Measurements from ENCODE around the gene IL24.
A peak's percentile ranks its signal among the peaks of the same experiment; 100 is the strongest.
"Not testable (repeated sequence)": the region's sequence is repeated elsewhere in the genome, so short reads cannot be mapped to it uniquely, and the experiment has no call there.

IL24 gene

DNA sequence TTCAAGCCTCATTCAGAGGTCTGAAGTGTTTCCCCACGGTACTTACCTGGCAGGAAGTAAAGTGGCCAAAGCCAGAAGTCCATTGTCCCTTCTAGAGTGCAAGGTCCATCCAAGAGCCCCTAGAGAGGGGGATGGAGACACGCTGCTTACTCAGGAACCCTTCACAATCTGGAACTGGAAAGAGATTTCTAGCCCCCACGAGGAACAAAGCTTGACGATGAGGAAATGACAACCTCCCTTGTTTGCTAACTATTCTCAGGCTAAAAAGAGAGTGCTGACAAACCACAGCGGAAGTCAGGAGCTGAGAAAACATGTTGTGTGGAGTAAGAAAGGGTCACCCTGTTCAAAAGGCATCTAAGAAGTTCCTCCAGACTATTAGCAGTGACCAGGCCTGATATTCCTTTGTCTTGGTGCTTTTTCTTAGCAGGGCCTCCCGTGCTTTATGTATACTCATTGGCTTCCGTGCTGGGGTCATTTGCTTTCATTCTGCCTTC is 24.6 kb downstream of the IL24 start, which contains the start of gene FCMR:
TSS of gene FCMR (minus strand) at position 170 of the 494 bp plus-strand sequence. CDS start at position 83, 87 bp downstream.
- peak; percentile 42 for DNase-seq (ENCODE audit: low spot score)
- in situ Hi-C loops (cut with MboI; ENCODE audit: low pct_unique_long_range_greater_than_20kb, low sequenced_read_pairs, unreplicated experiment): no loop called here
- TF ChIP-seq, protein P1, sequence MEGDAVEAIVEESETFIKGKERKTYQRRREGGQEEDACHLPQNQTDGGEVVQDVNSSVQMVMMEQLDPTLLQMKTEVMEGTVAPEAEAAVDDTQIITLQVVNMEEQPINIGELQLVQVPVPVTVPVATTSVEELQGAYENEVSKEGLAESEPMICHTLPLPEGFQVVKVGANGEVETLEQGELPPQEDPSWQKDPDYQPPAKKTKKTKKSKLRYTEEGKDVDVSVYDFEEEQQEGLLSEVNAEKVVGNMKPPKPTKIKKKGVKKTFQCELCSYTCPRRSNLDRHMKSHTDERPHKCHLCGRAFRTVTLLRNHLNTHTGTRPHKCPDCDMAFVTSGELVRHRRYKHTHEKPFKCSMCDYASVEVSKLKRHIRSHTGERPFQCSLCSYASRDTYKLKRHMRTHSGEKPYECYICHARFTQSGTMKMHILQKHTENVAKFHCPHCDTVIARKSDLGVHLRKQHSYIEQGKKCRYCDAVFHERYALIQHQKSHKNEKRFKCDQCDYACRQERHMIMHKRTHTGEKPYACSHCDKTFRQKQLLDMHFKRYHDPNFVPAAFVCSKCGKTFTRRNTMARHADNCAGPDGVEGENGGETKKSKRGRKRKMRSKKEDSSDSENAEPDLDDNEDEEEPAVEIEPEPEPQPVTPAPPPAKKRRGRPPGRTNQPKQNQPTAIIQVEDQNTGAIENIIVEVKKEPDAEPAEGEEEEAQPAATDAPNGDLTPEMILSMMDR (IDR thresholded peaks at IDR 0.05; ENCODE audit: extremely low read depth, insufficient read depth, missing control alignments): no peak

DNA sequence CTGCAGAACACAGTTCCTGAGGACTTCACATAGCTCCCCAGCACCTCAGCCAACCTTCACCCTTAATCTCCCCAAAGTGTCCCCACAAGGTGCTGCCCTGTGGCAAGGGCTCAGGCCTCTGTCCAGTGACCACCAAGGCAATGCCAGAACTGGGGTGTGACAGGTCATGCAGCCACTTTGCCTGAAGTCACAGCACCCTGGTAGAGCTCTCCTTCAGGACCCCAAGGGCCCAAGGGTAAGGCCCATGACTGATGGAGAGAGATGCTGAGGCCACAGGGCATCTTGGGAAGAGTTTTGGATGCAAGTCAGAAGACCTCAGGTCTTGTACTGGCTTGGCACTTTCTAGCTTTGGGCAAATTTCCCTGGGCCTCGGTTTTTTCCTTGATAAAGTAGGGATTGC is 25.3 kb downstream of the IL24 start:
- TF ChIP-seq, protein P1 (IDR thresholded peaks at IDR 0.05; ENCODE audit: extremely low read depth, insufficient read depth, missing control alignments): no peak
- in situ Hi-C loops (cut with MboI; ENCODE audit: low pct_unique_long_range_greater_than_20kb, low sequenced_read_pairs, unreplicated experiment): no loop called here
- DNase-seq (ENCODE audit: low spot score): no peak

DNA sequence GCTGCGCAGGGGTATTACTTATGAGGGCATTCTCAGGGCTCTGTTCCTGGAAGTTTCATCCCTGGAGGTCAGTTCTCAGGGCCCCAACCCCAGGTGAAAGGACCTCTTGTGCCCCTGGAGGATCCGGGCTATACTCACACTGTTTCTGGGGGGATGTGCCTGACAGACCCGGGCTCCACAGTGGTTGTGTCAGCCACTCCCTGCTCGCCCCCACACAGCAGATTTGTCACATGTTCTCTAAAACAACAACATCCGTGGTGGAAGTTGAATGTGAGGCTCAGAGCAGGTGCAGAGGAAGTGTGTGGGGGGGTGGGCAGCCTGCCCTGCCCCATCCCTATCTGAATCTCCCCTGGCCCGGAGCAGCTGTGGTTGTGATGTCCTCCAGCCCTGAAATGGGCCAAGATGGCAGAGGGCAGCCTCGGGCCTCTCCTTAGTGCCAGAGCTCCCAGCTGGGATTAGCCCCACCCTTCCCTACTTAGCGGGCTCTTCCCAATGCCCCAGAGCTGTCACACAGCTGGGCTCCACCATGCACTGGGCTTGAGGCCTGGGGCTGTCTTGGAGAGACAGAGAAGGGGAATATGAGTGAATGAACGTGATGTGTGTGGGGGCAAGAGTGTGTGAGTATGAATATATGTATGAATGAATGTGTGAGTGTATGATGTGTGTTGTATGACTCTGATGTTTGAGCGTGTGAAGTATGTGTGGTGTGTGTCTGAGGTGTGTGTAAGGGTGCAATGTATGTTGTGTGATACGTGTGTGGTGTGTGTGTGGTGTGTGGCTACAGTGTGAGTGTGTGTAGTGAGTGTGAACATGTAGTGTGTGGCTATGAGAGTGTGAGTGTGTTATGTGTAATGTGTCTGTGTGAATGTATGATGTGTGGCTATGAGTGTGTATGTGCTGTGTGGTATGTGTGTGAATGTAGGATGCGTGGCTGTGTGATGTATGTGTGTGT is 26.0 kb downstream of the IL24 start:
- DNase-seq (ENCODE audit: low spot score): peak; percentile 66
- TF ChIP-seq, protein P1 (IDR thresholded peaks at IDR 0.05; ENCODE audit: extremely low read depth, insufficient read depth, missing control alignments): no peak
- in situ Hi-C loops (cut with MboI; ENCODE audit: low pct_unique_long_range_greater_than_20kb, low sequenced_read_pairs, unreplicated experiment): no loop called here

DNA sequence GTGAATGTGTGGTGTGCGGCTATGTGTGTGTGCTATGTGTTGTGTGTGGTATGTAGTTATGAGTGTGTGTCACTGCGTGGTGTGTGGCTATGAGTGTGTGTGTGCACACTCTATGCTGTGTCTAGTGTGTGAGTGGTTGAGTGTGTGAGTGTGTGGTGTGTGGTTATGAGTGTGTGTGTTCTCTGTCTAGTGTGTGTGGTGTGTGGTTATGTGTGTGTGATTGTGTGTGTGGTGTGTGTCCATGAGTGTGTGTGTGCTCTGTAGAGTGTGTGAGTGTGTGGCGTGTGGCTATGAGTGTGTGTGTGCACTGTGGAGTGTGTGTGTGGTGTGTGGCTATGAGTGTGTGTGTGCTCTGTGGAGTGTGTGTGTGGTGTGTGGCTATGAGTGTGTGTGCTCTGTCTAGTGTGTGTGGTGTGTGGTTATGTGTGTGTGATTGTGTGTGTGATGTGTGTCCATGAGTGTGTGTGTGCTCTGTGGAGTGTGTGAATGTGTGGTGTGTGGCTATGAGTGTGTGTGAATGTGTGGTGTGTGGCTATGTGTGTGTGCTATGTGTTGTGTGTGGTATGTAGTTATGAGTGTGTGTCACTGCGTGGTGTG is 26.8 kb downstream of the IL24 start:
- DNase-seq (ENCODE audit: low spot score); in situ Hi-C loops (cut with MboI; ENCODE audit: low pct_unique_long_range_greater_than_20kb, low sequenced_read_pairs, unreplicated experiment): not testable (repeated sequence)

DNA sequence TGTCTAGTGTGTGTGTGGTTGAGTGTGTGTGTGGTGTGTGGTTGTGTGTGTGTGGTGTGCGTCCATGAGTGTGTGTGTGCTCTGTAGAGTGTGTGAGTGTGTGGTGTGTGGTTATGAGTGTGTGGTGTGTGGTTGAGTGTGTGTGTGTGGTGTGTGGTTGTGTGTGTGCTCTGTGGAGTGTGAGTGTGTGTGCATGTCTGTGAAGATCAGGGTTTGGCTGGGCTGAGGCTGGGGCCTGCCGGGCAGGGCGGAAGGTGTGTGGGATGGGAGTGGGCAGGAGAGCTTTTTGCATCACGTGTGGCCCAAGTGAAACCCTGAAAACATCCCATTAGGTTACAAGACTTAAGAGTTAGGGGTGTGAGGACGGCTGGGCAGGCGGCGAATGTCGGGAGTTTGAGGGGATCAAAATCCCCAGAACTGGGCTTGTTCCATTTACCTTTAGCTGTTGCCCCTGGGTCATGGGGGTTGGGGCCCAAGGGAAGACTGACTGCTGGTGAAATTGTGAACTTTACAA is 27.4 kb downstream of the IL24 start:
- DNase-seq (ENCODE audit: low spot score): peak; percentile 43
- TF ChIP-seq, protein P1 (IDR thresholded peaks at IDR 0.05; ENCODE audit: extremely low read depth, insufficient read depth, missing control alignments): no peak
- in situ Hi-C loops (cut with MboI; ENCODE audit: low pct_unique_long_range_greater_than_20kb, low sequenced_read_pairs, unreplicated experiment): no loop called here

DNA sequence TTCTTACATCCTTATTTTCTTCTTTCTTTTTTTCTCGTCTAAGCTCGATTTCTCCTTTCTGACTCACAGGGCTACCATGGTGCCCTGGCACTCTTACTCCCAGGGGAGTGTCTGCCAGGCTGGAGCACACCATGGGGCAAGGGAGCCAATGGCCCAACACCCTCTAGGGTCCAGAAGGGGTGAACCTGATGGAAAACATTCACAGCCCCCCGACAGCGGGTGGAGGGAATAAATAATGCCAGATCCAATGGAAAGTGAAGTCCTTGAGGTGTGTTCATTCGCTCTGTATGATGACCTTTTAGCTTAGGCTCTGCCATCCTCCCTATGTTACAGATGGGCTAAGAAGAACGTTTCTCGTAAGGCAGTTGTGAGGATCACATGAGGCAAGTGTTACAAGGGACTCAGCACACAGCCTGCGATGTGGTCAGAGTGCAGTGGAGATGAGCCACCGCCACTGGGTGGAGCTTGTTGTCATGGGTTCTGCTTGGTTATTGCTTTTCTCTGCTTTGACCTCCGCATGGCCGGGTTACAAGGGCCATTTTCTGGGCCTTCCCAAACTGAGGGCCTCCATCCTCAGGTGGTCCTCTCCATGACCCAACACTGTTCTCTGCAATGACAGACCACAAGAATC is 28.0 kb downstream of the IL24 start:
- TF ChIP-seq, protein P1 (IDR thresholded peaks at IDR 0.05; ENCODE audit: extremely low read depth, insufficient read depth, missing control alignments): peak; percentile 59
- in situ Hi-C loops (cut with MboI; ENCODE audit: low pct_unique_long_range_greater_than_20kb, low sequenced_read_pairs, unreplicated experiment): no loop called here
- DNase-seq (ENCODE audit: low spot score): peak; percentile 76
